GM18517 (cell line): Measurements from ENCODE around the gene ZNF169.
"Not testable (repeated sequence)": the region's sequence is repeated elsewhere in the genome, so short reads cannot be mapped to it uniquely, and the experiment has no call there.

Experiments
- ATAC-seq: cut with Tn5 transposase; IDR thresholded peaks from one replicate; pipeline ENCODE4 v1.9.1; 2021; ENCODE audit warnings: mild to moderate bottlenecking, moderate library complexity; ENCODE audit not compliant: unreplicated experiment

ZNF169 gene

GRCh38 chr9:94286116-94286515 lies 27.0 kb downstream of the ZNF169 start:
- no peak for ATAC-seq

DNA sequence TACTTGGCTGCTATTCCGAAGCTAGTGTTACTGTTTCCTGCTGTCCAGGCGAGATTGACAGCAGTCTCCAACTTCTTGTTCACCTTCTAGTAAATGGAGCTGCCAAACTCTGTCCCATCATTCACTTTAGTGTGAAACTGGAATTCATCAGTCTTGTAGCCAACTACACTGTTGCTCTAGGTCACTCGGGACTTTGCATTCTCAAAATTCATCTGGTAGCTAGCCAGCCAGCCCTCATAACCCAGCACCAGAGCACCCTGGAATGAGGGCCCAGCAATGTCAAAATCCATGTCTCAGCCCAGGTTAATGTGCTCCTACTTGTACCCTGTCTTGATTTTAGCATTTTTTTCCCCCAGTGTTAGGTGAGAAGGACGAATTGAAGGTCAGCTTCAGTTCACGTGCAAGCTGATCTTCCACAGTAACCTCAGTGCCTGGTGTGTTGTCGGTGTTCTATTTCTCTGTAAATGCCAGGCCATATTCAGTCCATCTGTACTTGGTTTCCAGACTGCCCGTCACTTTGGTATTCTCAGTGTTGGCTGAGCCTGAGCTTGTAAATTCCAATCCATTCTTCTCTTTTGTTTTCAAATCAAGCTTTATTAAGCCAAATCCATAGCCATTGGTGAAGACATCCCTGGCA lies 28.9 kb downstream of the ZNF169 start:
- no peak for ATAC-seq

GRCh38 chr9:94289691-94290090 lies 30.6 kb downstream of the ZNF169 start:
- ATAC-seq = no peak

- no peak for ATAC-seq
Observed at GRCh38 chr9:94298949-94299599, 40.0 kb downstream of the ZNF169 start.

DNA sequence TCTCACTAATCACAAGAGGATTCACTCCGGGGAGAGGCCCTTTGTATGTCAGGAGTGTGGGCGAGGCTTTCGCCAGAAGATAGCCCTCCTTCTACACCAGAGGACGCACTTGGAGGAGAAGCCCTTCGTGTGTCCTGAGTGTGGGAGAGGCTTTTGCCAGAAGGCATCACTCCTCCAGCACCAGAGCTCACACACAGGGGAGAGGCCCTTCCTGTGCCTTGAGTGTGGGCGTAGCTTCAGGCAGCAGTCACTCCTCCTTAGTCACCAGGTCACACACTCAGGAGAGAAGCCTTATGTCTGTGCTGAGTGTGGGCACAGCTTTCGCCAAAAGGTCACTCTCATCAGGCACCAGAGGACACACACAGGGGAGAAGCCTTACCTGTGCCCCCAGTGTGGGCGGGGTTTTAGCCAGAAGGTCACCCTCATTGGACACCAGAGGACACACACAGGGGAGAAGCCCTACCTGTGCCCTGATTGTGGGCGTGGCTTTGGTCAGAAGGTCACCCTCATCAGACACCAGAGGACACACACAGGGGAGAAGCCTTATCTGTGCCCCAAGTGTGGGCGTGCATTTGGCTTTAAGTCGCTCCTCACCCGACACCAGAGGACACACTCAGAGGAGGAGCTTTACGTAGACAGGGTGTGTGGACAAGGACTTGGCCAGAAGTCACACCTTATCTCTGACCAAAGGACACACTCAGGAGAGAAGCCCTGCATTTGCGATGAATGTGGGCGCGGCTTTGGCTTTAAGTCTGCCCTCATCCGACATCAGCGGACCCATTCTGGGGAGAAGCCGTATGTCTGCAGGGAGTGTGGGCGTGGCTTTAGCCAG lies 41.6 kb downstream of the ZNF169 start:
- no peak for ATAC-seq

DNA sequence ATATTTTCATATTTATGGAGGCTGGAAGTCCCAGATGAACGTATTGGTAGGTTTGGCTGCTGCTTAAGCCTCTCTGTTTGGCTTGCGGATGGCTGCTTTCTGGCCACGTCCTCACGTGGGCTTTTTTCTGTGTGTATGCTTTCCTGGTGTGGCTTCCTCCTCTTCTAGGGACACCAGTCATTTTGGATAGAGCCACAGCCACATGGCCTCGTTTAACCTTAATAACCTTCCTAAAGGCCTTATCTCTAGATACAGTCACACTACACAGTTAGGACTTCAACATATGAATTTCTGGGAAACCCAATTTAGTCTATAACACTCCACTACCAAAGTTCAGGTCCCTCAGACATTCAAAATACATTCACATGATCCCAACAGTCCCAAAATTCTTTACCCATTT lies 42.5 kb downstream of the ZNF169 start:
- no peak for ATAC-seq

- no peak for ATAC-seq
Observed at GRCh38 chr9:94302426-94302825, 43.3 kb downstream of the ZNF169 start.

DNA sequence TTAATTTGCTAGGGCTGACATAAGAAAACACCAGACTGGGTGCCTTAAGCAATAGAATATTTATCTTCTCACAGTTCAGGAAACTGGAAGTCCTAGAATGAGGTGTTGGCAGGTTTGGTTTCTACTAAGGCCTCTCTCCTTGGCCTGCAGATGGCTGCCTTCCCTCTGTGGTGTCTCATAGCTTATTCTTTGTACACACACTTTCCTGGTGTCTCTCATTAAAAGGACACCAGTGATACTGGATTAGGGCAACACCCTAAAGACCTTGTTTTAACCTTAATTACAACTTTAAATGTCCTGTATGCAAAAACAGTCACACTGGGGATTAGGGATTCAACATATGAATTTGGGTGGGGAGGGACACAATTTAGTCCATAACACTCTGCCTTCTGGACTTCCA lies 44.2 kb downstream of the ZNF169 start:
- ATAC-seq = no peak

DNA sequence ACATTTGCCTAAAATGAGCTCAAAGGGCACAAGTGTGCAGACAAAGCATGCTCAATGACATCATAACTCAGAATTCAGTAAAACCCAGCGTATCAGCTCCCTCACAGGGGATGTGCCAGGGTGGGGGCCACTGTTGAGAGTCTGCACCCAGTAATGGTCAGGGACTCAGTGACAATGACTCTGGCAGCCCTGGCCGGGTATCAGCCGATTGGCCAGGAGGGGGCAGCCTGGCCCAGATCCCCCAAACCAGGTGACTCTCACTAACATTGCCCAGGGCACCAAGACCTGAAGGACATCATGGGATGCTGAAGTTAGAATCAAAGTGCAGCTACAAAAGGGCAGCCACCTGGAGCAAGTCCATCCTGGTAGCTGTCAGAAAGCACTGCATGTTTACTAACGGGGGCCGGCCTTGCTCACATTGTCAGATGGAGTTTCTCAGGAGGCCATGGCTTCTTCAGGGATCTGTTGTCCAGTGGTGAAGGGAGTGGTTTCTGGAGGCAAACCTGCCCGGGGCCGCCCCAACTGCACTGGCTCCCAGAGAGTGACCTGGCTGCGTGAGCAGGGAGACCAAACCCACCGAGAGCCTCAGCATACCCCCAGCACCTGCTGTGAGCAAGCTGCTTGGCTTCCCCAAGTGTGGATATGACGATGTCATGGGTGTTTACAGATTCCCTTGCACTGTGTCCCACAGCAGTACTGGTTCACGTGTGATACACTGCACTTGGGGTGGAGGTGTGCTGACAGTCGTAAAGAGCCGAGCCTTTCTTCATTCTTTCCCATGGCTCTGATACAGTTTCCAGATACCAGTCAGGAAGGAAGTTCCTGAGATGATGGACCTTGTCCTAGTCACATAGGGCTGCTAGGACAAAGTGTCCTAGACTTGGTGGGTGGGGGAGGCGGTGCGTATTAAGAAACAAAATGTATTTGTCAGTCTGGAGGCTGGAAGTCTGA lies 56.2 kb downstream of the ZNF169 start:
- not testable (repeated sequence) for ATAC-seq

DNA sequence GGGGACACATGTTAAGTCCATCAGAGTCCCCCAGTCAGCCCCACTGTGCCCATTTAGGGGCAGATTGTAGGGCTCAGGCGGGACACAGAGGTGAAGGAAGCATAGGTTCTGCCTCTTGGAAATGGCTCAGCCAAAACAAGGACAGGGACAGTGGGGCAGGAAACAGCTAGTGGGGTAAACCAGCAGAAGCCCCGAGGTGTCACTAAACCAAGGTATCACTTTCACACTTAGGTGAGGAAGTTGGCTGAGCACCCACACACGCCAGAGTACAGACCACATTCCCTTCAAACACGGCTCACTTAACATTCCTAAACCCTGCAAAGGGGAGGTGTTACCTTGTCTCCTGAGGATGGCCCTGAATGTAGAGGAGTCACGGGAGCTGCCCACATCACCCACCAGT lies 57.1 kb downstream of the ZNF169 start:
- ATAC-seq = not testable (repeated sequence)

- ATAC-seq = not testable (repeated sequence)
Observed at GRCh38 chr9:94317949-94318657, 59.0 kb downstream of the ZNF169 start.

GRCh38 chr9:94322342-94322940 lies 63.3 kb downstream of the ZNF169 start:
- not testable (repeated sequence) for ATAC-seq

DNA sequence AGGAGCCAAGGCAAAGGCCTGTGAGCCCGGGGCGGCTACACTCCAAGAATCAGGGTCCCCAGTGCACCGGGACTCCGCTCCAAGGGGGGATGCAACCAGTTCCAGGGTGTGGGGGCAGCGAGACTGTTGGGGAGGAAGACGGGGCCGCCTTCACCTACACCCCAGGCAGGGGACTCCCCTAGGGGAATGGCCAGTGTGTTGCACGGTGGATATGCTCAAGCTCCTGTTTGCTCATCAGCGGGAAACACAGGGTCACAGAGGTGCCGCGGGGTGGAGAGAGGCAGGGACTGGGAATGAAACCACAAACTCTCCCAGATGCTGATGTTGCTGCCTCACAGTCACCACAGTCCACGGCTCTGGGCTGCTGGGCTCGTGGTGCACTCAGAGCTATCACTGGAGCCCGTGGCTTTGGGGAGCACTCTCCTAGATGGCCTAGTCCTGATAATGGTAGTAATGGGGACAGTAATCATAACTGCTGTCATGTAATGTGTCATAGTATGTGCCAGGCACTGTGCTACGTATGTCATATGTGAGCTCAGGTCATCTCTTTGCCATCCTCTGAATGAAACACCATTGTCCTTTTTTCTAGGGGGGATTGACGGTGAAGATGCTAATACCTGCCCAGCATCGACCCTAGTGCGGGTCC lies 64.2 kb downstream of the ZNF169 start:
- ATAC-seq = not testable (repeated sequence)

- not testable (repeated sequence) for ATAC-seq
Observed at GRCh38 chr9:94325583-94325982, 66.5 kb downstream of the ZNF169 start.

DNA sequence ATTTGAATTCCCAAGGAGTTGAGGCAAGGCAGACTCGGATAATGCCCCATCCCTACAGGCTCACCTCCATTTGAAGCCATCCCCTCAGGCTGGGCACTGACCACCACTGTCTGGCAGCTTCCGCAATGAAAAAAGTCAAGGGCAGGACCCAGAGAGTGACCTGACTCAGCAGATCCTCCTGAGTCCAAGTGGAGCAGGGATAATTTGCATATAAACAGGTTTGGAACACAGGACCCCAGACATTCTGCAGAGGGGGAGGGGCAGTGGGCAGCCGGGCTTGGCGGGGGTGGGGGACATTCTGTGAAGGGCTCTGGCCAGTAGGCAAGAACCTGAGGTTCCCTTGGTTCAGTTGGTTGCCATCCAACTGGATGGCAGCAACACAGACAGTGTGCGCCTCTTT lies 69.4 kb downstream of the ZNF169 start, which contains the start of gene NUTM2F:
Gene NUTM2F, minus strand, starts transcription at position 101 of the 400 bp plus-strand sequence. Its CDS starts 21 bp downstream, at position 80.
- ATAC-seq = not testable (repeated sequence)

GRCh38 chr9:94336445-94336844 lies 77.3 kb downstream of the ZNF169 start:
- ATAC-seq = not testable (repeated sequence)

- not testable (repeated sequence) for ATAC-seq
Observed at GRCh38 chr9:94338723-94339122, 79.6 kb downstream of the ZNF169 start.

DNA sequence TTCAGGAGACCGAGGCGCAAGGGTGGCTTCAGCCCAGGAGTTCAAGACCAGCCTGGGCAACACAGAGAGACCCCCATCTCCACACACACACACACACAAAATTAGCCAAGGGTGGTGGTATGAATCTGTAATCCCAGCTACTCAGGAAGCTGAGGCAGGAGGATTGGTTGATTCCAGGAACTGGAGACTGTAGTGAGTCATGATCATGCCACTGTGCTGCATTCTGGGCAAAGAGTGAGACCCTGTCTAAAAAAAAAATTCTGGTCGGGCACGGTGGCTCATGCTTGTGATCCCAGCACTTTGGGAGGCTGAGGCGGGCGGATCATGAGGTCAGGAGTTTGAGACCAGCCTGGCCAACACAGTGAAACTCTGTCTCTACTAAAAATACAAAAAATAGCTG lies 80.6 kb downstream of the ZNF169 start:
- not testable (repeated sequence) for ATAC-seq

DNA sequence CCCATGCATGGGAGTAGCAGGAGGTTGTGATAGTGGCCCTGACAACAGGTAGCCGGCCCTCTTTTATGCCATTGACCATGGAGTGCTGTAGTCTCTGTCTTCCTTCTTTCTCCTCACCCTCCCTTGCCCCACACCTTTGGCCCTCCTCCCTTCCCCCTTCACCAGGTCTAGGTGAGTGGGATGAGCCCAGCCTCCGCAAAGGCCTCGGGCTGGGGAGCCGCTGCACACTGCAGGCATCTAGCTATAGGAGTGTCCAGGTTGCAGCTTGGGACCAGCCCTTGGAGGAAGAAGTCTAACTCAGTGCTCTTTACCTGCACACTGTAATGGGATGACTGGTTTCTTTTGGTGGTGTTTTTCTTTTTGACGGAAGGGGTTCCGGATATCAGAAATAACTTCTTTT lies 81.7 kb downstream of the ZNF169 start:
- ATAC-seq = not testable (repeated sequence)
